Measurements from ENCODE around the gene SPATA3.

Gene SPATA3

GRCh38 chr2:230968921-230969658 lies 26.8 kb upstream of the SPATA3 start:
- DNase-seq, result no peak

- DNase-seq, result no peak
These were observed 26.3 kb upstream of the SPATA3 start for GRCh38 chr2:230969659-230970015.

- no peak for DNase-seq
These were observed 23.9 kb upstream of the SPATA3 start for GRCh38 chr2:230972046-230972445.

DNA sequence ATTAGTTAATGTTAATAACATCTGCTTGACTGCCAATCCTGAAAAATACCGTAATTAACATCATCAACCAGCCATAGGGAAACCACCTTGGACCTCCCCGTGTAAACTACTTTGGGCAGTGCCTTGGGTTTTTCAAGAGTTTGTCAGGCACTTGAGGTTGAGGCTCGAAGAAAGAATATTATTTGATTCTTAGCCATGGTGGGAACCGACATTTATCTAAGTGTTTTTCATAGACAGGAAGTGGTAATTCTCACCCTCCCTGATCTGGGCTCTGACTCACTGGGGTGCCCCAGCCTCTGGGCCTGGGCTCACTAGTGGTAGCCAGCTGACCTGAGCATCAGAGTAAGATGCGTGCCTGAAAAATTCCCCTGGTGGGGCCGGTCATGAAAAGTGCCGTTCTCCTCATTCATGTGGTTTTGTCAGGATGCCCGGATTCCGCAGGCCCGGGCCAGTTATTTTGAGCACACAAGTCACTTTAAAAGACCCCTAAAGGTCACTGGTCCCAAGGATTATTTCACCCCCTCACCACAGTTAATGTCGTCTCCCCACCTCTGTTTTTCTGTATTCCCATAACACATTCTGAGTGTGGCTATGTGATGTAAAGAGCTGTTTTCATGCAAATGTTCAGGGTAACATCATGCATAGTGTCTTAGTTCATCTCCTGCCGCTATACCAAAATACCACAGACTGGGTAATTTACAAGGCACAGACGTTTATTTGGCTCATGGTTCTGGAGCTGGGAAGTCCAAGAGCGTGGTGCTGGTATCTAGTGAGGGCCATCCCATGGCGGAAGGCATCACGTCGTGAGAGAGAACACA lies 21.6 kb upstream of the SPATA3 start:
- DNase-seq, result no peak

- no peak for DNase-seq
These were observed 20.0 kb upstream of the SPATA3 start for GRCh38 chr2:230975927-230976326.

DNA sequence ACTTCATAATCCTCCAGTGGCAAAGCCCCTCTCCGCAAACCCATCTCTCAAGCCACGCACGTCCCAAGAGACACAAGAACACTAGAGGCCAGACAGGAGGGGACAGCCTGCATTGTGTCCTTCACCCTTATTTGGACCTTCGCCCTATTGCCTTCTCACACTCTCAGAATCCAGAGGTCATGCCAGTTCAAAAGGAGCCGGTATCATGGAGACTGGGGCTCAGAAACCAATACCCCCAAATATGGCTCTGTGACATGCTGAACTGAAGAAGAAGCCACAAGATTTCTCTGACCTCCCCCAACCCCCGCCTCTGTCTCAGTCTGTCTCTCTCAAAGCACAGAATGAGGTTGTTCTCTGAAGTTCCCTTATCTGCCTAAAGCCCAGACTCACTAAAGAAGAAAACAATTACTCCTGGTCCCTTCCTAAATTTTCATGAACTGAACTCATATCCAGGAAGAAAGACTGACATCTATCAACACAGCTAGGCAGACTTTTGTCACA lies 19.2 kb upstream of the SPATA3 start:
- DNase-seq, result no peak

DNA sequence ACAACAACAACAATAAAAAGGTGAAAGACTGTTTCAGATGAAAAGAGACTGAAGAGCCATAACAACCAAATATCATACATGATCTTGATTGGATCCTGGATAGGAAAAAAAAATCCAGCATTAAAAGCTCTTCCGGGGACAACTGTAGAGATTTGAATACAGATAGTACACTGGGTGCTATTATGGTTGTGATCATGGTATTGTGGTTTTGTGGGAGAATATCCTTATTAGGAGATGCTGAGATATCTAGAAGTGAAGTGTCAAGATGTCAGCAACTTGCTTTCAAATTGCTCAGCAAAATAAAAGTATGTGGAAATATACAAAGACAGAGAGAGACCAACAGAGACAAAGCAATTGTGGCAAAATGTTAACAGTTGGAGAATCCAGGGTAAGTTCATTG lies 15.5 kb upstream of the SPATA3 start:
- DNase-seq, result no peak

- DNase-seq, result no peak
These were observed 14.2 kb upstream of the SPATA3 start for GRCh38 chr2:230981704-230982103.

DNA sequence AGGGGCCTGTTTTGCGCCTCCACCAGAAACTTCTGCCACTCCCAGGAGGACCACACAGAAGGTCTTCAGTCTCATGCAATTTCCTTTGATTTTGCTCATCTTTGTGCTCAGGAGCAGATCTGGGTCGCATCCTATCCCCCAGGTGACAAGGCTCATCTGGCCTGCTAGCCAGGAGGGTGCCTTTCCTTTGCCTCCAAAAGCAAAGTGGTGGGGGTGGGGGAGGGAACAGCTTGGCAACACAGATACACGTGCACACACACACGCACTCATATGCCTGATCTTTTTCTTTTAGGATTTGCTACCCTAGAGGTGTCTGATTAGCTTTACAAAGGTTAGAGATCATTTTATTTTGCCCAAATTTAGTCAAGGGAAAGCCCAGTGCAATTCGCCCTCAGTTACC lies 13.8 kb upstream of the SPATA3 start:
- DNase-seq, result no peak

- no peak for DNase-seq
These were observed 13.4 kb upstream of the SPATA3 start for GRCh38 chr2:230982528-230982927.

DNA sequence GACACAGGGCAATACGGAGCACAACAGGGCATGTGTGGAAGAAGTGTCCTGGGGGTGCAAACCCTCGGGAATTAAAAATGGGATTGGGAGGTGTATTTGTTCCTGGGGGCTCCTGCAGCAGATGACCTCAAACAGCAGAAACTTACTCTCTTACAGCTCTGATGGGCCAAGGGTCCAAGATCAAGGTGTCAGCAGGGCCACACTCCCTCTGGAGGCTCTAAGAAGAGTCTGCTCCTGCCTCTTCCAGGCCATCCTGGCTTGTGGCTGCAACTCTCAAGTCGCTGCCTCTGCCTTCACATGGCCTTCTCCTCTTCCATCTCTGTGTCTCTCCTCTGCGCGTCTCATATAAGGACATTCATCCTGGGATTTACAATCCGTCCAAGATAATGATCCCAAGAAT lies 12.4 kb upstream of the SPATA3 start:
- DNase-seq, result no peak

- DNase-seq, result no peak
These were observed 11.3 kb upstream of the SPATA3 start for GRCh38 chr2:230984393-230985220.

- no peak for DNase-seq
These were observed 10.2 kb upstream of the SPATA3 start for GRCh38 chr2:230985519-230986231.

DNA sequence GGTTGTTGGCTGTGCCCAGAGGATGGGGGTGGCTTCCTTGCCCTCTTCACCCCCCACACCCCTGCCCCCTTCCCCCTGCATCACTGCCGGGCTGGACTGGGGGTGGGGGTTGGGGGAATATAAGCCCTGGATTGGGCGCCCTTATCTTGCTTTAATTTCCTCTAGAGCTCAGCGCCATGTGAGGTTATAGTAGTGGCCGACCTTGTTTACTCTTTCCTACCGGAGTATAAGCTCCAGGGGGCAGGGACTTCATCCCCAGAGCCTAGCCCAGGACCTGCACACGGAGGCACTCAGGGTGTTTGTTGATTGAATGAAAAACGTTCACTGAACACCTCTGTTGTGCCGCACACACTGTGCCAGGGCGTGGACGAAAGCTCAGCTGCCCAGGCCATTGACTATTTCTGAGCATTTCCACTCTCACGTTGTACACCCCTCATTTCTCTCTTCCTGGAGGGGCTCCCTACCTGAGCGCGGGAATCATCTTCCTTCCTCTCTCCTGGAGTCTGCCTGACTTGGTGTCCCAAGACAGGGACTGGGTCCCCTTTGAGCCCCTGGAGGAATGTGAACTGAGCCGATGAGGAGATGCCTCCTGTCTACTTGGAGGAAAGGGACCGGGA lies 9.3 kb upstream of the SPATA3 start:
- DNase-seq, result no peak

DNA sequence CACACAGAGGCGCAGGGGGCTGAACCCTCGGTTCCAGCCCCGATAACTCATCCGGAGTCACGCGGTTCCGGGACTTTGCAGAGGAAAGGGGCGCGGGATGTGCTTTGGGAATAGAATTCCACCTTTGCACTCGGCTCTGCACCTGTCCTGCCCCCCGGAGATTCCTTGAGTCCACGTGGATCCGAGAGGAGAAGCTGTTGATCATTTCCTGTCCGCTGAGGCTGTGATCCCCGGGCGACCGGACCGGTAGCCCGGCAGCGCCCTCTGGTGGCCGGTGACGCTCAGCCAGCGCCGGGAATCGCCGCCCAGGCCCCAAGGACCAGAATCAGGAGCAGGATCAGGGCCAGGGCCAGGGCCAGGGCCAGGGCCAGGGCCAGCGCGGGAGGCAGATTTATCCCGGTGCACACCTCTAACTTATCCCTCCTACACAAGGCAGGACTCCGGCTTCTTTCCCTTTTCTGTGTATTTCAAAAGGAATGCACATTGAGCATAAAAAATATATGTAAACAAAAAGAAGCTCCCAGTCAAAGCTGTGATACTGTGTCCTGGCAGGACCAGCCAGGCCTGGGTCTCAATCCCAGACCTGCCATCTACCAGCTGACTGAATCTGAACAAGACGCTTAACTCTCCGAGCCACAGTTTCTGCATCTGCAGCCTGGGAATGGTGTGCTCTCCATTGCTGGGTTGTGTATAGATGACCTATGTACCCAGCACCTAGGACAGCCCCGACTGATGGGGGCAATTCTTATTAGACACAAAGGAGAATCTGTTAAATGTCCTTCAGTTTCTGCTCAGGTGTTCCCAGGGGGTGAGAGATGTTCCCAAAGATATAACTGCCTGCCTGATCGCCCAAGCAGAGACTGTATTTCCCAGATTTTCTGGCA lies 8.5 kb upstream of the SPATA3 start:
- no peak for DNase-seq

DNA sequence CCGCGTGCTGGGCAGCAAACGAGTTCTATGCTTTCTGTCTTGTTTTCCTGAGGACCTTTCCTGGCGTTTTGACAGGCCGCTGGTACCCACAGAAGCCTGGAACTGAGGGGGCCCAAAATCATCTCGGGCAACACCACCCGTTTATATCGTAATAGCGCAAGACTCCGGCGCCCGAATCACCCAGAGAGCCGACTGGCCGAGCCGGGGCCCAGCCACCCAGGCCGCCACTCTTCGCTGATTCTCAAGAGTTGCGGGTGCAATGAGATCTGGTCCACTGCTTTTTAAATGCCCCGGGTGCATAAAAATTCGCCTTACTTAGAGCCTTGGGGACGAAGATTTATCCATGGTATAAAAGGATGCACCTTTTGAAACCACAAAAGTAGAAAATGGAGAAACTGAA lies 6.2 kb upstream of the SPATA3 start:
- no peak for DNase-seq

DNA sequence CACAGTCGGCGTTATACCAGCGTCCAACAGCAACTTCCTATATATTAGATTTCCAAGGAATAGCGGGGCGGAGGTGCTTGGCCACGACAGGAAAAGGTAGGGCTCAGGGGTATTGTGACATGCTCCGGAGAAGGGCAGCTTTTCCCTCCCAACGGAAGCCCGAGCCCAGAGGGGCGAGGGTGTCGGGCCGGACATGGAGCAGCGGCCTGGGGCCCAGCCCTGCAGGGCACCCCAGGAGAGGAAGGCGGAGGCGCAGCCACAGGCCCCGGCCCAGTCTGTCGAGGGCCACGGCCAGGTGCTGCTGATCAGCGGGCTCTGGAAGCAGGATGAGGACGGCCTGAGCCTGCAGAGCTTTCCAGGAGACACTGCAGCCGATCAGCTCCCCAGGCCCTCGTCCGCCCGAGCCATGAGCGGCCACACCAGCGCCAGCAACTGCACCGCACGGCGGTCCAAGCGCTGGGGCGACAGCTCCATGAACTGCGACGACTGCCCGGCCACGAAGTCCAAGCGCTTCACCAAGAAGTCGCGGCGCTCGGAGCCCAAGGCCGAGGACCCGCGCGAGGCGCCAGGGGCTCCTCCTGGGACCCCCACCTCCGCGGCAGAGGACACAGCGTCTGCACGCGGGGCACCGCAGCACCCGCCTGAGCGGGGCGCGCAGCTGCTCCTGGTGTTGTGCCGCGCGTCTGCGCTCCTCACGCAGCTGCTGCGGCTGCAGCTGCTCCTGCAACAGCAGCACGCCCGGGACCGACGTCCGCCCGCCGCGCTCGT lies 5.6 kb upstream of the SPATA3 start:
- no peak for DNase-seq

GRCh38 chr2:230990899-230991150 lies 5.1 kb upstream of the SPATA3 start:
- no peak for DNase-seq

- DNase-seq, result no peak
These were observed 4.3 kb upstream of the SPATA3 start for GRCh38 chr2:230991598-230991997.

DNA sequence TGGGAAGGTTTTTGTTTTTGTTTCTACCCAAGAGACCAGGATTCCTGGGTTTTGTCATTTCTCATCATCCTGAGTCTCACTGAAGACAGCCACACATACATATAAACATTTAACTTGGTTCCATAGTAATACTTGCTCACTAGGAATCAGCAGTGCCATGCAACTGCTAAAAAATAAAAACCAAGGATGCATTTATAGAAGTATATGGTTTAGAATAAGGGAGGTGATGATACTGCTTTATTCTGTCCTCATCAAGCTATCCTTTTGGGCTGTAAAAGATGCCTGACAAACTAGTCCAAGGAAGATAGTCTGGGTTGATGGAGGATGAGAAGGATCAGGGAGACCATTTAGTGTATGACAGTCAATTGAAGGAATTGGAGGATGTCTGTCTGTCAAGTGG lies 740 bp downstream of the SPATA3 start:
- DNase-seq, result no peak

GRCh38 chr2:230998882-230999281 lies 3.0 kb downstream of the SPATA3 start:
- DNase-seq, result no peak

Data from NCI-H1436 treated with DMSO at 0.1 percent for 48 hours (cell line).